GM12878 (cell line): Measurements from ENCODE around the gene SLFN5. TPM values are rescaled to one million over a fixed set of nuclear protein-coding genes. Genes with fewer than 3 reads are reported as not detected.

ENCODE experiments used
- ATAC-seq: fragments of 200-7000 bp; cut with Tn5 transposase; 3 replicates; pipeline ENCODE4 v1.9.1; 2020; ENCODE audit warnings: mild to moderate bottlenecking, moderate library complexity
- BruUV-seq: library from RNA; stranded (reverse); fragments of 400-500 nt; replicated peaks from 2 replicates; lab custom pipeline; 2021; lab: Mats Ljungman, UMichigan
- CTCF ChIA-PET: fragments of 300-600 bp; sonication (Branson Sonifier 250); formaldehyde crosslinking; extraction: SDS; loops from one replicate; lab custom pipeline; 2021; ENCODE audit warnings: inconsistent platforms; lab: Yijun Ruan, JAX
- POLR2A ChIA-PET: fragments of 350-600 bp; formaldehyde crosslinking; extraction: SDS; loops from one replicate; lab custom pipeline; 2021; ENCODE audit warnings: inconsistent platforms; lab: Charles Lee
- RAD21 ChIA-PET: fragments of 300-600 bp; sonication (Branson Sonifier 250); formaldehyde crosslinking; loops from one replicate; lab custom pipeline; 2023; ENCODE audit warnings: antibody characterized with exemption; ENCODE audit not compliant: unreplicated experiment; lab: Charles Lee
- SMC1A ChIA-PET: fragments of 300-600 bp; sonication (Branson Sonifier 250); formaldehyde crosslinking; loops from one replicate; lab custom pipeline; 2023; ENCODE audit not compliant: unreplicated experiment, uncharacterized antibody; lab: Charles Lee
- DNase-seq: peaks from one replicate; pipeline ENCODE4 v3.0.0-alpha.2; 2011; ENCODE audit warnings: low read depth, low spot score
- FAIRE-seq: peaks from 3 replicates; lab custom pipeline; 2011; peaks lifted over from hg19 to GRCh38; lab: Jason Lieb, UNC
- H2AFZ ChIP-seq: 2 replicates; pipeline ENCODE4 v1.6.0; 2011; ENCODE audit warnings: low read depth, low read length, control low read depth; ENCODE audit not compliant: control insufficient read depth
- H3K27ac ChIP-seq: 2 replicates; pipeline ENCODE4 v1.5.1; 2011; ENCODE audit warnings: control low read depth; ENCODE audit not compliant: control insufficient read depth, insufficient read depth
- H3K27me3 ChIP-seq, 2 experiments: replicated peaks in 1 of 2; 2 replicates each; pipeline versions ENCODE4 v1.6.0 to v1.6.1; 2011; ENCODE audit warnings: low read length in 1 of 2; ENCODE audit not compliant: control insufficient read depth in 2 of 2, insufficient read depth in 2 of 2
- H3K36me3 ChIP-seq, 2 experiments: 2 replicates each; pipeline ENCODE4 v1.5.1; 2011; ENCODE audit warnings: low read length in 1 of 2; ENCODE audit not compliant: control insufficient read depth in 2 of 2, insufficient read depth in 2 of 2
- H3K4me1 ChIP-seq: 2 replicates; pipeline ENCODE4 v1.6.1; 2011; ENCODE audit warnings: mild to moderate bottlenecking, low read length, moderate library complexity, mixed read lengths; ENCODE audit not compliant: control insufficient read depth, insufficient read depth
- H3K4me2 ChIP-seq: 2 replicates; pipeline ENCODE4 v1.6.0; 2011; ENCODE audit warnings: control low read depth; ENCODE audit not compliant: control insufficient read depth, insufficient read depth
- H3K4me3 ChIP-seq: fragments of 200-600 bp; sonication (generic); 2 replicates; pipeline ENCODE4 v1.5.1; 2016
- H3K79me2 ChIP-seq: 2 replicates; pipeline ENCODE4 v1.6.0; 2011; ENCODE audit warnings: low read length; ENCODE audit not compliant: control insufficient read depth, insufficient read depth
- H3K9ac ChIP-seq: 2 replicates; pipeline ENCODE4 v1.8.0; 2011; ENCODE audit warnings: low read length, control low read depth, mixed read lengths; ENCODE audit not compliant: control insufficient read depth, insufficient read depth
- H3K9me3 ChIP-seq: replicated peaks from 3 replicates; pipeline ENCODE4 v1.5.1; 2011; ENCODE audit warnings: mild to moderate bottlenecking, low read length; ENCODE audit not compliant: control insufficient read depth, insufficient read depth
- H4K20me1 ChIP-seq: 2 replicates; pipeline ENCODE4 v1.6.0; 2011; ENCODE audit not compliant: control insufficient read depth, insufficient read depth
- EZH2 ChIP-seq: IDR thresholded peaks from 2 replicates; pipeline ENCODE4 v1.6.1; 2012; ENCODE audit warnings: low read depth, mild to moderate bottlenecking, control low read depth, inconsistent platforms, low read length, borderline replicate concordance; ENCODE audit not compliant: control insufficient read depth
- HDAC2 ChIP-seq: fragments of 200-600 bp; sonication (generic); IDR thresholded peaks from 2 replicates; pipeline ENCODE4 v1.6.1; 2017
- HDAC6 ChIP-seq: fragments of 200-600 bp; sonication (generic); IDR thresholded peaks from one replicate; pipeline ENCODE4 v1.8.0; 2017; ENCODE audit warnings: antibody characterized with exemption; ENCODE audit not compliant: unreplicated experiment
- HDGF ChIP-seq: fragments of 450-650 bp; IDR thresholded peaks from 2 replicates; pipeline ENCODE4 v1.6.1; 2016; ENCODE audit warnings: antibody characterized with exemption
- JUND ChIP-seq: IDR thresholded peaks from 2 replicates; pipeline ENCODE4 v1.6.1; 2012; ENCODE audit warnings: low read depth, mild to moderate bottlenecking, low read length, improper control_type of control experiment, moderate library complexity
- MTA2 ChIP-seq: fragments of 450-650 bp; IDR thresholded peaks from 2 replicates; pipeline ENCODE4 v1.6.1; 2016; ENCODE audit warnings: low read depth, mild to moderate bottlenecking, moderate library complexity
- PBX3 ChIP-seq: IDR thresholded peaks from 2 replicates; pipeline ENCODE4 v1.6.1; 2011; ENCODE audit warnings: mild to moderate bottlenecking, low read depth, low read length, moderate library complexity; ENCODE audit not compliant: insufficient replicate concordance
- RAD21 ChIP-seq: IDR thresholded peaks from 2 replicates; pipeline ENCODE4 v1.6.1; 2011; ENCODE audit warnings: mild to moderate bottlenecking, low read depth, low read length, moderate library complexity; ENCODE audit not compliant: insufficient read depth
- SP1 ChIP-seq: IDR thresholded peaks from one replicate; pipeline ENCODE4 v1.6.1; 2011; ENCODE audit warnings: low read depth, low read length
- TARDBP ChIP-seq: IDR thresholded peaks from 2 replicates; pipeline ENCODE4 v1.6.1; 2016; ENCODE audit warnings: borderline replicate concordance
- YY1 ChIP-seq: IDR thresholded peaks from 2 replicates; pipeline ENCODE4 v1.6.1; 2011; ENCODE audit warnings: low read depth, mild to moderate bottlenecking, low read length
- WGBS: methylation state at CpG from one replicate; pipeline ENCODE4 v1.1.6; 2016; ENCODE audit warnings: low lambda C conversion rate; ENCODE audit not compliant: insufficient replicate concordance, insufficient coverage; ENCODE audit errors: missing lambda C conversion rate; 5-methylcytosine and 5-hydroxymethylcytosine counted together
- in situ Hi-C: fragments of 300-500 bp; cut with MboI; formaldehyde crosslinking; loops from 9 replicates; pipeline ENCODE4 v1.14.3; 2018; ENCODE audit warnings: mixed read lengths
- intact Hi-C: fragments of 100-400 bp; cut with micrococcal nuclease; formaldehyde crosslinking; loops from one replicate; pipeline ENCODE4 v1.14.2; 2022; ENCODE audit not compliant: unreplicated experiment
- polyA plus RNA-seq, 11 experiments: library from polyadenylated mRNA; depleted of rRNA in 4 of 11; unstranded in 6 of 11; stranded (reverse) in 5 of 11; fragments of >200 nt; fragmentation: Nextera tagmentation in 4 of 11; fragmentation: Illumina TruSeq in 1 of 11; extraction: Ambion mirVana in 4 of 11; extraction: Trizol in 1 of 11; gene quantifications; 1 replicate in 1 of 11; 2 replicates in 10 of 11; pipeline versions ENCODE4 v1.2.1 to v1.2.3, GENCODE V29; 2011 to 2016; ENCODE audit warnings: inconsistent platforms in 2 of 11, missing spikeins in 2 of 11, low read depth in 1 of 11
- total RNA-seq, 4 experiments: library from RNA; depleted of rRNA in 3 of 4; stranded (reverse); fragments of >200 nt in 3 of 4; fragmentation: Illumina TruSeq in 1 of 4; extraction: Trizol in 1 of 4; gene quantifications; 2 replicates each; pipeline versions ENCODE4 v1.2.1 to v1.2.3, GENCODE V29; 2013 to 2021
- TF ChIP-seq, protein P1 (sequence below): IDR thresholded peaks from 2 replicates; pipeline ENCODE4 v1.6.1; 2012; ENCODE audit warnings: low read length, inconsistent platforms
- TF ChIP-seq, protein P2 (sequence below): IDR thresholded peaks from 2 replicates; pipeline ENCODE4 v1.6.1; 2012; ENCODE audit warnings: low read depth, low read length, improper control_type of control experiment

The SLFN5 gene
- total and polyA plus RNA-seq, 10 of the 15 experiments (the other 5 are each of a cell fraction or from before 2014, with no cell fraction given) = 0.19 to 2.1 (median 1.3) TPM

DNA sequence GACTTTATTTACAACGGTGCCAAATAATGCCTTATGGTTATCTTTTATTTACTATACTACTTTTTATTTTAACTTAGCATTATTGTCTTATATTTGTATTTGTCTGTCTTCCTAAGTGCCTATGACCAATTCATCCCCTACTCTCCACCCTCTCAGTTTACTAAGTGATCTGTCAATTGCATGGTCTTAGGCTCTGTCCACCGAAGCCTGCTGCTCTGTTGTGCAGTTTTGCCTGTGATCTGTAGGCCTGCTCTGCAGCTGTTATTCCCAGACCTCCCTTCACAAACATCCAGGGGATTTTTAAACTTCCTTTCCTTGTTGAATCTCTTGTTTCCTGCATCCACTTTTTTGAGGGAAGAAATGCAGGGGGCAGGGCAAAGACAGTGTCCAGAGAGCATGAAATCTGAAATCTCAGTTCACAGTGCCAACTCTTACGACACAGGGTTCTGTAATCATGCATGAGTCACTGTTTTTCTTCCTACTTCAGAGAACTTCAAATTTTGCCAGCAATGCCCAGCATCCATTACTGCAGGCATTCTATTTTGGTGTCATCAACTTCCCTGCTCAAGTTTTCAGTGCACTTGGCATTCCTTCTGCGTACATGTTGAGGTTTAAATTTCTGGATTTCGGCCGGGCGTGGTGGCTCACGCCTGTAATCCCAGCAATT, 11.4 kb downstream of the SLFN5 start:
- Histone ChIP-seq H3K9me3 (no peaks in the 10 kb centered on the region; the same call in 2 of the 3 replicates), H3K4me1 (no peaks in the 10 kb centered on the region), H3K4me3 (no peak overlapping the region), H3K9ac (no peak overlapping the region), H3K27ac (no peak overlapping the region), H2AFZ (no peak overlapping the region), H3K36me3 (no peaks in the 10 kb centered on the region), H3K27me3 (no peaks in the 10 kb centered on the region), H3K4me2 (no peak overlapping the region), H3K79me2 (no peaks in the 10 kb centered on the region), H4K20me1 (no peaks in the 10 kb centered on the region)
- no TSS peak for BruUV-seq
- TF ChIP-seq EZH2 (no peak), SP1 (no peak), PBX3 (no peak), JUND (no peak), YY1 (no peak), TARDBP (no peak), MTA2 (no peak), HDAC6 (no peak), HDAC2 (no peak), HDGF (no peak), RAD21 (no peak)
- TF ChIP-seq, protein P1, sequence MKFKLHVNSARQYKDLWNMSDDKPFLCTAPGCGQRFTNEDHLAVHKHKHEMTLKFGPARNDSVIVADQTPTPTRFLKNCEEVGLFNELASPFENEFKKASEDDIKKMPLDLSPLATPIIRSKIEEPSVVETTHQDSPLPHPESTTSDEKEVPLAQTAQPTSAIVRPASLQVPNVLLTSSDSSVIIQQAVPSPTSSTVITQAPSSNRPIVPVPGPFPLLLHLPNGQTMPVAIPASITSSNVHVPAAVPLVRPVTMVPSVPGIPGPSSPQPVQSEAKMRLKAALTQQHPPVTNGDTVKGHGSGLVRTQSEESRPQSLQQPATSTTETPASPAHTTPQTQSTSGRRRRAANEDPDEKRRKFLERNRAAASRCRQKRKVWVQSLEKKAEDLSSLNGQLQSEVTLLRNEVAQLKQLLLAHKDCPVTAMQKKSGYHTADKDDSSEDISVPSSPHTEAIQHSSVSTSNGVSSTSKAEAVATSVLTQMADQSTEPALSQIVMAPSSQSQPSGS = no peak
- TF ChIP-seq, protein P2, sequence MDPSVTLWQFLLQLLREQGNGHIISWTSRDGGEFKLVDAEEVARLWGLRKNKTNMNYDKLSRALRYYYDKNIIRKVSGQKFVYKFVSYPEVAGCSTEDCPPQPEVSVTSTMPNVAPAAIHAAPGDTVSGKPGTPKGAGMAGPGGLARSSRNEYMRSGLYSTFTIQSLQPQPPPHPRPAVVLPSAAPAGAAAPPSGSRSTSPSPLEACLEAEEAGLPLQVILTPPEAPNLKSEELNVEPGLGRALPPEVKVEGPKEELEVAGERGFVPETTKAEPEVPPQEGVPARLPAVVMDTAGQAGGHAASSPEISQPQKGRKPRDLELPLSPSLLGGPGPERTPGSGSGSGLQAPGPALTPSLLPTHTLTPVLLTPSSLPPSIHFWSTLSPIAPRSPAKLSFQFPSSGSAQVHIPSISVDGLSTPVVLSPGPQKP = no peak
- ChIA-PET CTCF (no interaction called here), POLR2A (no interaction called here), SMC1A (no interaction called here), RAD21 (interaction anchor here (0.7 kb wide), 1 partner anchor 30 kb away, joined by 3 read pairs; no protein-coding TSS in a partner anchor)
- WGBS = 77% methylated on average over 8 of the region's 8 CpGs
- in situ Hi-C loops = no loop called here
- FAIRE-seq = no peak
- intact Hi-C loops = no loop called here
- ATAC-seq = no peak
- no peak for DNase-seq
